HepG2 (cell line): Measurements from ENCODE around the gene COPS7B. TPM values are rescaled to one million over a fixed set of nuclear protein-coding genes. Genes with fewer than 3 reads are reported as not detected.

Experiments
- ATAC-seq: fragments of 200-7000 bp; cut with Tn5 transposase; 3 replicates; pipeline ENCODE4 v1.9.1; 2020; ENCODE audit warnings: mild to moderate bottlenecking, moderate library complexity
- BruUV-seq: library from RNA; stranded (reverse); fragments of 400-500 nt; replicated peaks from 2 replicates; lab custom pipeline; 2021; lab: Mats Ljungman, UMichigan
- CTCF ChIA-PET: fragments of 300-600 bp; formaldehyde crosslinking; extraction: SDS; loops from one replicate; lab custom pipeline; 2021; ENCODE audit warnings: low total read pairs, inconsistent platforms, low intra/inter-chr PET ratio; lab: Yijun Ruan, JAX
- POLR2A ChIA-PET: fragments of 350-600 bp; sonication (Branson Sonifier 250); formaldehyde crosslinking; loops from one replicate; lab custom pipeline; 2020; ENCODE audit warnings: antibody characterized with exemption, inconsistent platforms; lab: Yijun Ruan, JAX
- DNase-seq: peaks from one replicate; pipeline ENCODE4 v3.0.0-alpha.2; 2015; ENCODE audit warnings: low spot score
- FAIRE-seq: peaks from 3 replicates; lab custom pipeline; 2011; peaks lifted over from hg19 to GRCh38; lab: Jason Lieb, UNC
- H2AFZ ChIP-seq: one replicate; pipeline ENCODE4 v1.6.1; 2011; ENCODE audit warnings: low read length, inconsistent platforms
- H3K27ac ChIP-seq: fragments of 300-600 bp; 3 replicates; pipeline ENCODE4 v1.8.0; 2011; ENCODE audit warnings: mixed run types, mild to moderate bottlenecking, mixed read lengths, low read length, inconsistent platforms; ENCODE audit not compliant: insufficient read depth; ENCODE audit errors: extremely low read length
- H3K27me3 ChIP-seq, 2 experiments: fragments of 200-600 bp in 1 of 2; 2 replicates in 1 of 2; 3 replicates in 1 of 2; pipeline versions ENCODE4 v1.6.0 to v1.8.0; 2011; ENCODE audit warnings: low read length in 2 of 2, mild to moderate bottlenecking in 2 of 2, moderate library complexity in 2 of 2, inconsistent platforms in 1 of 2; ENCODE audit not compliant: insufficient read depth in 2 of 2, control insufficient read depth in 1 of 2
- H3K36me3 ChIP-seq, 2 experiments: fragments of 200-600 bp in 1 of 2; replicated peaks in 1 of 2; 2 replicates in 1 of 2; 3 replicates in 1 of 2; pipeline versions ENCODE4 v1.5.1 to v1.8.0; 2011; ENCODE audit warnings: low read length in 2 of 2, inconsistent platforms in 1 of 2; ENCODE audit not compliant: insufficient read depth in 2 of 2, control insufficient read depth in 1 of 2
- H3K4me1 ChIP-seq: 2 replicates; pipeline ENCODE4 v1.5.1; 2012; ENCODE audit warnings: low read length, inconsistent platforms; ENCODE audit not compliant: insufficient read depth
- H3K4me2 ChIP-seq: 2 replicates; pipeline ENCODE4 v1.6.0; 2011; ENCODE audit warnings: low read depth, low read length, inconsistent platforms
- H3K4me3 ChIP-seq, 3 experiments: fragments of 200-600 bp in 1 of 3; sonication (generic), shearing (Covaris generic) in 1 of 3; replicated peaks in 1 of 3; 2 replicates each; pipeline ENCODE4 v1.5.1; 2011 to 2016; ENCODE audit warnings: low read length in 3 of 3, inconsistent platforms in 2 of 3, low read depth in 2 of 3, mild to moderate bottlenecking in 2 of 3, control low read depth in 1 of 3, mixed read lengths in 1 of 3; ENCODE audit not compliant: insufficient read depth in 1 of 3
- H3K79me2 ChIP-seq: one replicate; pipeline ENCODE4 v1.6.1; 2011; ENCODE audit warnings: low read length, inconsistent platforms; ENCODE audit not compliant: insufficient read depth
- H3K9ac ChIP-seq: 2 replicates; pipeline ENCODE4 v1.6.0; 2011; ENCODE audit warnings: mild to moderate bottlenecking, low read depth, low read length, inconsistent platforms; ENCODE audit not compliant: insufficient read depth
- H3K9me3 ChIP-seq: 2 replicates; pipeline ENCODE4 v1.5.1; 2012; ENCODE audit warnings: mild to moderate bottlenecking, low read length
- H4K20me1 ChIP-seq: 2 replicates; pipeline ENCODE4 v1.6.0; 2011; ENCODE audit warnings: inconsistent platforms, mild to moderate bottlenecking, low read length, moderate library complexity; ENCODE audit not compliant: insufficient read depth
- CSRNP2 ChIP-seq: sonication (generic); formaldehyde crosslinking; conservative IDR thresholded peaks from 2 replicates; pipeline ENCODE4 v1.8.0; 2022; ENCODE audit warnings: low read depth, missing genetic modification reagents
- FLYWCH1 ChIP-seq: sonication (generic); formaldehyde crosslinking; IDR thresholded peaks from 2 replicates; pipeline ENCODE4 v1.8.1; 2023; ENCODE audit warnings: mild to moderate bottlenecking, missing genetic modification reagents
- FOXJ3 ChIP-seq: sonication (generic); formaldehyde crosslinking; IDR thresholded peaks from 2 replicates; pipeline ENCODE4 v1.4.0; 2020; ENCODE audit warnings: missing genetic modification reagents, mild to moderate bottlenecking, borderline replicate concordance
- GPN1 ChIP-seq: sonication (generic); formaldehyde crosslinking; IDR thresholded peaks from 2 replicates; pipeline ENCODE4 v1.5.1; 2020; ENCODE audit warnings: missing genetic modification reagents, borderline replicate concordance
- GRHL1 ChIP-seq: sonication (generic); formaldehyde crosslinking; conservative IDR thresholded peaks from 2 replicates; pipeline ENCODE4 v1.8.0; 2022; ENCODE audit warnings: missing genetic modification reagents
- HIVEP1 ChIP-seq: sonication (generic); formaldehyde crosslinking; IDR thresholded peaks from 2 replicates; pipeline ENCODE4 v1.4.0; 2020; ENCODE audit warnings: mild to moderate bottlenecking, missing genetic modification reagents
- HNRNPLL ChIP-seq: fragments of 200-400 bp; formaldehyde crosslinking; IDR thresholded peaks from 2 replicates; pipeline ENCODE4 v1.6.1; 2017; ENCODE audit warnings: mild to moderate bottlenecking, low read depth, low read length; ENCODE audit not compliant: poor library complexity, severe bottlenecking
- MLXIP ChIP-seq: sonication (generic); formaldehyde crosslinking; IDR thresholded peaks from 2 replicates; pipeline ENCODE4 v1.9.0; 2021; ENCODE audit warnings: missing genetic modification reagents, borderline replicate concordance
- NFE2 ChIP-seq: sonication (generic); formaldehyde crosslinking; IDR thresholded peaks from 2 replicates; pipeline ENCODE4 v1.4.0; 2020; ENCODE audit warnings: missing genetic modification reagents
- PHF8 ChIP-seq: sonication (generic); formaldehyde crosslinking; IDR thresholded peaks from 2 replicates; pipeline ENCODE4 v1.5.0; 2020; ENCODE audit warnings: missing genetic modification reagents
- ZNF234 ChIP-seq: sonication (generic); formaldehyde crosslinking; conservative IDR thresholded peaks from 2 replicates; pipeline ENCODE4 v1.5.1; 2020; ENCODE audit warnings: mild to moderate bottlenecking, missing genetic modification reagents
- ZNF34 ChIP-seq: sonication (generic); formaldehyde crosslinking; IDR thresholded peaks from 2 replicates; pipeline ENCODE4 v1.4.0; 2020; ENCODE audit warnings: mild to moderate bottlenecking, missing genetic modification reagents, borderline replicate concordance
- ZNF713 ChIP-seq: sonication (generic); formaldehyde crosslinking; IDR thresholded peaks from 2 replicates; pipeline ENCODE4 v1.4.0; 2020; ENCODE audit warnings: mild to moderate bottlenecking, missing genetic modification reagents
- ZSCAN20 ChIP-seq: sonication (generic); formaldehyde crosslinking; IDR thresholded peaks from 2 replicates; pipeline ENCODE4 v1.4.0; 2020; ENCODE audit warnings: missing genetic modification reagents, mild to moderate bottlenecking, borderline replicate concordance
- WGBS: methylation state at CpG from one replicate; pipeline ENCODE4 v1.1.6; 2017; ENCODE audit warnings: low lambda C conversion rate; 5-methylcytosine and 5-hydroxymethylcytosine counted together
- in situ Hi-C: cut with HindIII; loops from 2 replicates; pipeline ENCODE4 v1.10.0; 2017; ENCODE audit warnings: low pct_unique_long_range_greater_than_20kb; ENCODE audit not compliant: extremely low pct_ligation_motif_present
- intact Hi-C: fragments of 100-400 bp; cut with micrococcal nuclease; formaldehyde crosslinking; loops from one replicate; pipeline ENCODE4 v1.10.0; 2022; ENCODE audit not compliant: unreplicated experiment
- polyA plus RNA-seq, 8 experiments: library from polyadenylated mRNA; depleted of rRNA in 3 of 8; stranded (reverse) in 7 of 8; unstranded in 1 of 8; fragments of >200 nt; fragmentation: Illumina TruSeq in 4 of 8; extraction: Trizol in 4 of 8; gene quantifications; 2 replicates each; pipeline versions ENCODE4 v1.2.1 to v1.2.3, GENCODE V29; 2011 to 2016; ENCODE audit warnings: low read depth in 4 of 8, missing spikeins in 1 of 8, mixed read lengths in 1 of 8; ENCODE audit not compliant: insufficient read depth in 1 of 8
- total RNA-seq, 5 experiments: library from RNA; depleted of rRNA; stranded (reverse); fragments of >200 nt; fragmentation: Illumina TruSeq; extraction: Trizol; gene quantifications; 2 replicates each; pipeline ENCODE4 v1.2.3, GENCODE V29; 2016; ENCODE audit warnings: low read depth in 1 of 5
- TF ChIP-seq, protein P1 (sequence below): IDR thresholded peaks from 2 replicates; pipeline ENCODE4 v1.6.1; 2018; ENCODE audit warnings: missing genetic modification reagents, mild to moderate bottlenecking, missing compliant biosample characterization

The COPS7B gene
- total and polyA plus RNA-seq, 2 of the 13 experiments (the other 11 are each of a cell fraction or from before 2014, with no cell fraction given), result 30.6 to 62.7 TPM

- no peak overlapping the region for H3K4me3 ChIP-seq
- no peaks in the 10 kb centered on the region for H3K36me3 ChIP-seq
- H3K4me2 ChIP-seq, result no peak overlapping the region
- TF ChIP-seq FOXJ3 (CRISPR knock-in tag), result no peak
- no peak for TF ChIP-seq NFE2
- TF ChIP-seq ZNF234 (CRISPR knock-in tag), result no peak
- no peak for TF ChIP-seq GRHL1
- TF ChIP-seq HNRNPLL, result no peak
- TF ChIP-seq ZNF34 (CRISPR knock-in tag), result no peak
- TF ChIP-seq, protein P1, sequence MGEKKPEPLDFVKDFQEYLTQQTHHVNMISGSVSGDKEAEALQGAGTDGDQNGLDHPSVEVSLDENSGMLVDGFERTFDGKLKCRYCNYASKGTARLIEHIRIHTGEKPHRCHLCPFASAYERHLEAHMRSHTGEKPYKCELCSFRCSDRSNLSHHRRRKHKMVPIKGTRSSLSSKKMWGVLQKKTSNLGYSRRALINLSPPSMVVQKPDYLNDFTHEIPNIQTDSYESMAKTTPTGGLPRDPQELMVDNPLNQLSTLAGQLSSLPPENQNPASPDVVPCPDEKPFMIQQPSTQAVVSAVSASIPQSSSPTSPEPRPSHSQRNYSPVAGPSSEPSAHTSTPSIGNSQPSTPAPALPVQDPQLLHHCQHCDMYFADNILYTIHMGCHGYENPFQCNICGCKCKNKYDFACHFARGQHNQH (CRISPR knock-in tag), result no peak
- TF ChIP-seq HIVEP1 (CRISPR knock-in tag), result no peak
- no peak for TF ChIP-seq CSRNP2 (CRISPR knock-in tag)
- TF ChIP-seq ZNF713 (CRISPR knock-in tag), result no peak
- no peak for TF ChIP-seq MLXIP (CRISPR knock-in tag)
- no peak for TF ChIP-seq ZSCAN20 (CRISPR knock-in tag)
- no peak for TF ChIP-seq PHF8 (CRISPR knock-in tag)
- TF ChIP-seq FLYWCH1 (CRISPR knock-in tag), result no peak
- TF ChIP-seq GPN1 (CRISPR knock-in tag), result no peak
- no peak overlapping the region for H2AFZ ChIP-seq
- FAIRE-seq, result no peak
- H3K79me2 ChIP-seq, result no peaks in the 10 kb centered on the region
- H3K4me1 ChIP-seq, result 0 out of 2 replicates have a peak, but pooled peaks cover 5% of the 10 kb centered on the region
- DNase-seq, result no peak
- ChIA-PET CTCF (no interaction called here), POLR2A (no interaction called here)
- H4K20me1 ChIP-seq, result no peaks in the 10 kb centered on the region
- no peak overlapping the region for H3K9ac ChIP-seq
- H3K27ac ChIP-seq, result no peak overlapping the region
- 34% methylated on average over 12 of the region's 12 CpGs for WGBS
- in situ Hi-C loops (no loop called here), intact Hi-C loops (no loop called here)
- 0 out of 5 replicates have a peak, but pooled peaks cover 0 to 2% of the 10 kb centered on the region in 2 experiments for H3K27me3 ChIP-seq
- ATAC-seq, result peak; percentile 56
- no TSS peak for BruUV-seq
- no peaks in the 10 kb centered on the region for H3K9me3 ChIP-seq
Observed at GRCh38 chr2:231820786-231821303, 34.6 kb downstream of the COPS7B start.
